GM18873 (cell line): ENCODE measurements around the gene KCNJ18.
"Not testable (repeated sequence)": the region's sequence is repeated elsewhere in the genome, so short reads cannot be mapped to it uniquely, and the experiment has no call there.

Experiments
- ATAC-seq: cut with Tn5 transposase; IDR thresholded peaks from one replicate; pipeline ENCODE4 v1.9.1; 2021; ENCODE audit warnings: mild to moderate bottlenecking, moderate library complexity, moderate number of reproducible peaks; ENCODE audit not compliant: unreplicated experiment, low FRiP score

The KCNJ18 gene

DNA sequence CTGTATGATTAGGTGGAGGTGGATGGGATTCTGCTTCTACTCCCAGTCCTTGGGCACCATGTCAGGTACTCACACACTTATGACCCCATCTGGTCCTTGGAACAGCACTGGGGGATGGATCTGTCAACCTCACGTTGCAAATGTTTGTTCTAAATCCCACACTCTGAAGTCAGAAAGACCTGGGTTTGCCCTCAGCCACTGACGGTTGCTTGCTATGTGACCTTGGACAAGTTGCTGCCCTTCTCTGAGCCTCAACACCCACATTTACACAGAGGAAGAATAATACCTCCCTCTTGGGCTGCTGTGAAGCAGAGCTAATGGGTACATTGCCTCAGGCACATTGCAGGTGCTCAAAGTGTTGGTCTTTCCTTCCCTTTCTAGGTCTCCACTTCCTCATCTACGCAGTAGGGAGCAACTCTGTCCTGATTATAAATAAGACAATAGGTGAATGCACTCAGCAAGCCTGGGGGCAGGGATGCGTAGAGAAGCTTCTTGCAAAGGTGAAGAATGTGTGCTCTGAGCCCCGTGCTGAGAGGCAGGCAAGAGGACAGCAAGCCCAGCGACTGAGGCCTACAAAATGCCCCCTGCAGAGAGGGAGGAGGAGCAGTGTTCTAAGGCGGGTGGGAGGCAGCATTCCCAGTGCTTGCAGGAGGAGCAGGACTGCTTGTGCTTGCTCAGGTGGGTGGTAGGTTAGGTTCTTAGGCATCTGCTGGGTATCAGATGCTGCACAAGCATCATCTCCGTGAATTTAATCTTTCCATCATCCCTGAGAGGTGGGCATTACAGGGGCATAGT, 21.8 kb upstream of the KCNJ18 start:
- ATAC-seq = not testable (repeated sequence)

- not testable (repeated sequence) for ATAC-seq
Observed at GRCh38 chr17:21671437-21671836, 20.9 kb upstream of the KCNJ18 start.

DNA sequence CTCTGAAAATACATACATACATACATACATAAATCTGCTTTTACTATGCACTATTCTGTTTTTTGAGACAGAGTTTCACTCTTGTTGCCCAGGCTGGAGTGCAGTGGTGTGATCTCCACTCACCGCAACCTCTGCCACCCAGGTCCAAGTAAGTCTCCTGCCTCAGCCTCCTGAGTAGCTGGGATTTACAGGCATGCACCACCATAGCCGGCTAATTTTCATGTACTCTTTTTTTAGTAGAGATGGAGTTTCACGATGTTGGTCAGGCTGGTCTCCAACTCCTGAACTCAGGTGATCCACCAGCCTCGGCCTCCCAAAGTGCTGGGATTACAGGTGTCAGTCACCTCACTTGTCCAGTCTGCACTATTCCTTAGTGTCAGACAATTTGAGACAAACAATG, 20.5 kb upstream of the KCNJ18 start:
- ATAC-seq = not testable (repeated sequence)

DNA sequence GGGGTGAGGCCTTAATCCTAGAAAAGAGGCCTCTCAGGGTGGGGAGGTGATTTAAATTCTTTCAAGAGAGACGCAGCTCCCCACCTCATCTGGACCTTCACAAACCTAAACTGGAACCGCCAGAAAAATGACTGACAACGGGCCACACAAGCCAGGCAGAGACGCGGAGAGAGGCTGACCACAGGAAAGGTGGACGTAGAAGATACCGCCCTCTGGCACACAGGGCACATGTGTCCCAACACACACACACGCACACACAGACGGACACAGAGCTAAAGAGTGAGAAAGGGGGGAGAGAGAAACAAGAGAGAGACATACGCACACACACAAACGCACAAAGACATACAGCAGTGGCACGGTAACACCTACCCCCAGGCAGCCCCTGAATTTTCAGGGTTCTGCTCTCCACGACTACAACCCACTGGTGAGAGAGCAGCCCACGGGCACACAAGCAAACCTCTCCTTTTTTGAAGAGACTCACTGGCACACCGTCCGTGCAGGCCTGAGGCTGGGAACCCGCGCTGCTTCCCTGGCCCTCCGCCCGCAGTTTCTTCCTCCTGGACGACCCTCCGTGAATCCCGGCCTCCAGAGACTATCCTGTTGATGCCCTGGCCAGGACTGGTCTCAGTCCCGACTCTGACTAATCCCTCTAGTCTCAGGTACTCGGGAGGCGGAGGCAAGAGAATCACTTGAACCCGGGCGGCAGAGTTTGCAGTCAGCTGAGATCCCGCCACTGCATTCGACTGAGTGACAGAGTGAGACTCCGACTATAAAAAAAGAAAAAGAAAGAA, 18.7 kb upstream of the KCNJ18 start:
- not testable (repeated sequence) for ATAC-seq

DNA sequence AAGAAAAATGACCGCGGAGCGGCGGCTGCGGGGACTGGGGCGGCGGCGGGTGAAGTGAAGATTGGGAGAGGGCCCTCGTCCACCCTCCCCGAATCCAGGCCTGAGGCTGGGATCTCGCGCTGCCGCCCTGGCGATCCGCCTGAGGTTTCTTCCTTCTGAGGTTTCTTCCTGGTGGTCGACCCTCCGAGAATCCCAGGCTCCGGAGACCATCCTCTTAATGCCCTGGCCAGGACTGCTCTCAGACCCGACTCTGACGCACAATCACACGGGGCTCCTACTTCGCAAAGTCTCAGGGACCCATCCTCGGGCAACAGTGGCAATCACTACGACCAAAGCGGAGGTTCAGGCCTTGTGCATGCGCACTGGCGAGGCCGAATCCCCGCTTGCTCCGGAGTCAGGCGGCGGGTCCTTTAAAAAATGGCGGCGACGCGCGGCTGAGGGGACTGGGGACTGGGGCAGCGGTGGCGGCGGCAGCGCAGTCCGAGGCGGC, 18.0 kb upstream of the KCNJ18 start:
- ATAC-seq = no peak

DNA sequence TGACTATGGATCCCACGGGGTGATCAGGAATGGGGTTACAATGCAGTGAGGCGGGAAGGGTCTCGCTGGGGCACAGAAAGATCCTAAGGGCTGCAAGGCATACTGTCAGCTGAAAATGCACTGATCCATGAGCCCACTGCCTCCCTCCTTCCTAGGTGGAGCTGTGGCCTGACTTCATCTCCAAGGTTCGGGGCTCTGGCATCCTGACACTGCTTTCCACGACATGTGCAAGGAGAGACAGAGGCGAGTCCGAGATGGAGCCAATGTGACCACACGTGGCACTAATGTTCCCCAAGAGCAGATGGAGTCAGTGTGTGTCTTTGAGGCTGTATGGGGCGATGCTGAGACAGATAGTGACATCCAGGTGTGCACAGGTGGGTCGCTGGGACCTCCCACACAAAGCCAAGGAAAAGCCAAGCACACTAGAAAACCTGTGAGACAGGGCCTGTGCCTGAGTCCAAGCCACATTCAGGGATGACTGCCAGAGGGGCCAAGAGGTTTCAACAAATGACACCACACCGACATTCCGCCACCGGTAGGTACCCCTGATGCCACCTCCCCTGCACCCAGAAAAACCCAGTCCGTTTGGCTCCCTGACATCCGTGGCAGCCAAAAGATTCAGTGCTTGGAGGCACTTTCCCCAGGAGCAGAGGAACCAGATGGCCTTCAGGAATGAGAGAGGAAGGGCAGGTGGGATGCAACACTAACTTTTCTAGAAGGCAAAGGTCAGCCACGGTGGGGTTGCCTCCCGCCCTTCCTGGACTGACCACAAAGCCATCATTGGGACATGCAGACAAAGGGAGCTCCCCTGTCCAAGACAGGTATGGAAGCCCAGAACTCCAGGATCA, 17.2 kb upstream of the KCNJ18 start:
- ATAC-seq = not testable (repeated sequence)

DNA sequence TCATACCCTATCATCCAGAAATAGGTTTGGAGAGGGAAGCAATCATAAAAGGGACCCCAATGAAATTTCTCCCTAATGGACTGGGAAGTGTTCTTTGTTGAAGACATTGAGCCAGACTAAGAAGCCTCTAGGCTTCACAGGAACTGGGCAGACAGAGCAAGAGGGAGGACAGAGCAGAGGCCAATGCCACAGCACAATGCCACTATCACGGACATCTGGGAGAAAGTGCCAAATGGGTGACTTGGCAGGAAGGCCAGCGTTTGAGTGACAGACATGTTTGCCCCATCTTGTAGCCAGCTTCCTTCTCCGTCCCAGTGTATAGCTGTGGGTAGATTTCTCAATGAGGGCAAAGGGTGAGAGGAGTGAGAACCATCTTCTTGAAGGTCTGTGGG, 16.6 kb upstream of the KCNJ18 start:
- ATAC-seq = not testable (repeated sequence)

GRCh38 chr17:21676281-21677111, 15.8 kb upstream of the KCNJ18 start:
- no peak for ATAC-seq

DNA sequence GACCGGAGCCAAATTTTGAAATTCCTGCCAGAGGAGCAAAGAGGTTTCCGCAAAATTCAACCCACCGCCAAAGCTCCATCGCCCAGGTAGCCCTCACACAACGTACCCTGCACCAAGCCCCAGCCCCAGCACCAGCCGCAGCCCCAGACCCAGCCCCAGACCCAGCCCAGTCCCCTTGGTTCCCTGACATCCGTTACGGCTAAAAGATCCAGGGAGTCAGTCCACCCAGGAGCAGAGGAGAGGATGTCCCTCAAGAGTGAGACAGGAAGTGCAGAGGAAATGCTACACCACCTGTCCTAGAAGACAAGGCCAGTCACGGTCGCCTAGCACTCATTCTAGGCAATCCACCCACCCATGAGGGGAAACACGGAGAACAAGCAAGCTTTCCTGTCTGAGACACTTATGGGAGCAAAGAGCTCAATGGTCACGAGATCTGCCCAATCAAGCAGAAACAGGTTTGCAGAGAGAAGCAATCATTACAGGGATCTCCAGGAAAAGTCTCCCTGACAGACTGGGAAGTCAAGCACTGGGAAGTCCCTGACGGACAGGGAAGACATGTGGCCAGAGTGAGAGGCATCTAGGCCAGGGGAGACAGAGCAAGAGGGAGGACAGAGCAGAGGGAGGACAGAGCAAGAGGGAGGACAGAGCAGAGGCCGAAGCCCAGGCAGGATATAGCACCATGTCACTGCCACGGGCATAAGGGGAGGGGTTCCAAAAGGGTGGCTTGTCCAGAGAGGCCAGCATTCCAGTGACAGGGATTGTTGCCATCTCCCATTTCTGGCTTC, 15.0 kb upstream of the KCNJ18 start:
- no peak for ATAC-seq

- ATAC-seq = no peak
Observed at GRCh38 chr17:21677911-21678310, 14.4 kb upstream of the KCNJ18 start.

GRCh38 chr17:21678393-21679081, 13.8 kb upstream of the KCNJ18 start:
- ATAC-seq = no peak

DNA sequence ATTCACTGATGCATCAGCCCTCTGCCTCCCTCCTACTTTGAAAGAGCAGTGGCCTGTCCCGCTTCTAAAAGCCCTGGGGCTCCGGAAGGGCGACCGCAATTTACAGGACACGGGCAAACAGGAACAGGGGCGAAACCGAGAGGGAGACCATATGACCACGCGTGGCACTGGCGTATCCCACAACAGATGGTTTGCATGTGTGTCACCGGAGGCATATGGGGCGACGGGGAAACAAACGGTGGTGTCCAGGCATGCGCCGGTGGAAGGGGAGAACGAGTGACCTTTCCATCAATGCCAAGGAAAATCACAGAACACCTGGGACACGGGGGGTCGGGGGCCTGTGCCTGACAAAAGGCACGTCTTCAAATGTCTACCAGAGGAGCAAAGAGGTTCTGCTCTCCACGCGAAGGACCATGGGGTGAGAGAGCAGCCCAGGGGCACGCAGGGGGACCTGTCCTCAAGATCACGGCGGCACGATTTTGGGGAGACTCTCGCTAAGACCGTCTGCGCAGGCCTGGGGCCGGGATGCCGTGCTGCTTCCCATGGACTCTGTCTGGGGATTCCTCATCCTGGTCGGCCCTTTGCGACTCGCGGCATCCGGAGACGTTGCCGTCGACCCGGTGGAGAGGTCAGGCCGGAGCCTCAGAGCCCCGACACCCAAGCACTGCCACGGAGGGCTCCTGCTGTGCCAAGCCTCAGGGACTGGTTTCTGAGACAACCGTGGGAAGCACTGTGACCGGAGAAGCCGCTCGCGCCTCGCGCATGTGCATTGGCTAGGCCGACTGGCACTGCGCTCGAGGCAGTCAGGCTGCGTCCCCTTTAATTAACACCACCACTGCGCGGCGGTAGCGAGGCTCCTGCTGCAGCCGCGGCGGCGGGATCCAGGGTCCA, 12.8 kb upstream of the KCNJ18 start:
- no peak for ATAC-seq

GRCh38 chr17:21680366-21680765, 12.0 kb upstream of the KCNJ18 start:
- no peak for ATAC-seq

DNA sequence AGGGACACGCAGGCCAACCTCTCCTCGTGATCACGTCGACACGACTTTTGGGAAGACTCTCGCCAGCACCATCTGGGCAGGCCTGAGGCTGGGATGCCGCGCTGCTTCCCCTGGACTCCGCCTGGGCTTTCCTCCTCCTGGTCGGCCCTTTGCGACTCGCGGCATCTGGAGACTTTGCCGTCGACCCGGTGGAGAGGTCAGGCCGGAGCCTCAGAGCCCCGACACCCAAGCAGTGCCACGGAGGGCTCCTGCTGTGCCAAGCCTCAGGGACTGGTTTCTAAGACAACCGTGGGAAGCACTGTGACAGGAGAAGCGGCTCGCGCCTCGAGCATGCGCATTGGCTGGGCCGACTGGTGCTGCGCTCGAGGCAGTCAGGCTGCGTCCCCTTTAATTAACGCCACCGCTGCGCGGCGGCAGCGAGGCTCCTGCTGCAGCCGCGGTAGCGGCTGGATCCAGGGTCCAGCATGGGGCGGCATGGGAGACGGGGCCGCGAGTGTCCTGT, 11.4 kb upstream of the KCNJ18 start:
- ATAC-seq = not testable (repeated sequence)

- not testable (repeated sequence) for ATAC-seq
Observed at GRCh38 chr17:21681576-21681975, 10.7 kb upstream of the KCNJ18 start.

DNA sequence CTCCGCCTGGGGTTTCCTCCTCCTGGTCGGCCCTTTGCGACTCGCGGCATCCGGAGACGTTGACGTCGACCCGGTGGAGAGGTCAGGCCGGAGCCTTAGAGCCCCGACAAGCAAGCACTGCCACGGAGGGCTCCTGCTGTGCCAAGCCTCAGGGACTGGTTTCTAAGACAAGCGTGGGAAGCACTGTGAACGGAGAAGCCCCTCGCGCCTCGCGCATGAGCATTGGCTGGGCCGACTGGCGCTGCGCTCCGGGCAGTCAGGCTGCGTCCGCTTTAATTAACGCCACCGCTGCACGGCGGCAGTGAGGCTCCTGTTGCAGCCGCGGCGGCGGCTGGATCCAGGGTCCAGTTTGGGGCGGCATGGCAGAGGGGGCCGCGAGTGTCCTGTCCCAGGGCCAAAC, 10.2 kb upstream of the KCNJ18 start:
- not testable (repeated sequence) for ATAC-seq

DNA sequence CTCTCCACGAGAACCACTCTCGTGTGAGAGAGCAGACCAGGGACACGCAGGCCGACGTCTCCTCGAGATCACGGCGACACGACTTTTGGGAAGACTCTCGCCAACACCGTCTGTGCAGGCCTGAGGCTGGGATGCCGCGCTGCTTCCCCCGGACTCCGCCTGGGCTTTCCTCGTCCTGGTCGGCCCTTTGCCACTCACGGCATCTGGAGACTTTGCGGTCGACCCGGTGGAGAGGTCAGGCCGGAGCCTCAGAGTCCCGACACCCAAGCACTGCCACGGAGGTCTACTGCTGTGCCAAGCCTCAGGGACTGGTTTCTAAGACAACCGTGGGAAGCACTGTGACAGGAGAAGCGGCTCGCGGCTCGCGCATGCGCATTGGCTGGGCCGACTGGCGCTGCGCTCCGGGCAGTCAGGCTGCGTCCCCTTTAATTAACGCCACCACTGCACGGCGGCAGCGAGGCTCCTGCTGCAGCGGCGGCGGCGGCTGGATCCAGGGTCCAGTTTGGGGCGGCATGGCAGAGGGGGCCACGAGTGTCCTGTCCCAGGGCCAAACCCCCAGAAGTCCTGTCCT, 9.1 kb upstream of the KCNJ18 start:
- not testable (repeated sequence) for ATAC-seq
